NT2/D1 (cell line): ENCODE data around the gene FECH.

Experiments used
- YY1 ChIP-seq: IDR thresholded peaks from 2 replicates; pipeline ENCODE4 v1.6.1; 2011; ENCODE audit not compliant: insufficient read length, insufficient read depth
- ZNF274 ChIP-seq: IDR thresholded peaks from 2 replicates; pipeline ENCODE4 v1.6.1; 2011; ENCODE audit warnings: mild to moderate bottlenecking, low read depth, low read length

DNA sequence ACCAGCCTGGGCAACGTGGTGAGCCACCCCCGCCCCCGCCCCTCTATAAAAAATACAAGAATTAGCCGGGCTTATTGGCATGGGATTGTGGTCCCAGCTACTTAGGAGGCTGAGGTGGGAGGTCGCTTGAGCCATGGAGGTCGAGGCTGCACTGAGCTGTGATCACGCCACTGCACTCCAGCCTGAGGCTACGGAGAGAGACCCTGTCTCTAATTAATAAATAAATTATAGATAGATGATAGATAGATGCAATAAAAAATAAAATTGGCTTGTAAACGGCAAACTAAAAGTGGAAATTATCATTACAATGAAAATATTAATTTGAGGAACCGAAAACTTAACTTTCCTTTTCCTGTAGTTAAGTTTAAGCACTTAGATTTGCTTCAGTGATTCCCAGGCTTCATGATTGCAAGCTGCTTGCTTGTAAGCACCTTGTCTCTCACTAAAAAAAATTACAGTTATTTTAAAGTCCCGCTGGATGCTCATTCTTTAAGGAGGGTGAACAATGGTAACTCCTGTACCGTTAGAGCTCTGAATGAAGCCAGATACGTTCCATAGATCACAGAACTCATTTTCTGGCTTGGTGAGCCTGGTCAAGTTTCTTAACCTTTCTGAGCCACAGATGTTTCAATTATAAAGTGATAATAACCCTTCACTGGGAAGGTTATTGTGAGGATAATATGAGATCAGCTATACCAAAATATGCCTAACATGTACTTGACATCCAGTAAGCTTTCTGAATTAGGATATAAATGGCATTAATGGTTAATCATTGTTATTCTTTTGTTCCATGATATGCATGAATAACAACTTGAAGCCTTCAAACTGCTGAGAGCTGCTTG, 44.5 kb upstream of the FECH start:
- TF ChIP-seq YY1 (no peak), ZNF274 (no peak)
